GM21786 (cell line): ENCODE data around the gene PYGO2.
"Not testable (repeated sequence)": the region's sequence is repeated elsewhere in the genome, so short reads cannot be mapped to it uniquely, and the experiment has no call there.

Experiments
- ATAC-seq: cut with Tn5 transposase; IDR thresholded peaks from one replicate; pipeline ENCODE4 v1.9.1; 2021; ENCODE audit not compliant: unreplicated experiment

The PYGO2 gene

DNA sequence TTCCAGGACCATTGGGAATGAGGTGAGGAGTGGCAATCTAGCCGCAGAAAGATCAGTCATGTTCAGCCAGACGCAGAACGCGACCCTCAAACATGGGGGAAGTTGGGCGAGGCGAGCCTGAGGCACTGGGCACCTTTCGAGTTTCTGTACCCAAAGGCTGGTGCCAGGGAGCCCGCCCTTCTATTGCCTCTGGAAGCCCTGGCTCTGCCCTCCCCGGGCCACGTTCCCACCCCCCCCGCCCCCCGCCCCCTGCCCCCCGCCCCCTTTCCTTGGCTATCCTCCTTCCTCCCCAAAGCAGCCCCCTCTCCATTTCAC lies 38.8 kb upstream of the PYGO2 start:
- no peak for ATAC-seq

DNA sequence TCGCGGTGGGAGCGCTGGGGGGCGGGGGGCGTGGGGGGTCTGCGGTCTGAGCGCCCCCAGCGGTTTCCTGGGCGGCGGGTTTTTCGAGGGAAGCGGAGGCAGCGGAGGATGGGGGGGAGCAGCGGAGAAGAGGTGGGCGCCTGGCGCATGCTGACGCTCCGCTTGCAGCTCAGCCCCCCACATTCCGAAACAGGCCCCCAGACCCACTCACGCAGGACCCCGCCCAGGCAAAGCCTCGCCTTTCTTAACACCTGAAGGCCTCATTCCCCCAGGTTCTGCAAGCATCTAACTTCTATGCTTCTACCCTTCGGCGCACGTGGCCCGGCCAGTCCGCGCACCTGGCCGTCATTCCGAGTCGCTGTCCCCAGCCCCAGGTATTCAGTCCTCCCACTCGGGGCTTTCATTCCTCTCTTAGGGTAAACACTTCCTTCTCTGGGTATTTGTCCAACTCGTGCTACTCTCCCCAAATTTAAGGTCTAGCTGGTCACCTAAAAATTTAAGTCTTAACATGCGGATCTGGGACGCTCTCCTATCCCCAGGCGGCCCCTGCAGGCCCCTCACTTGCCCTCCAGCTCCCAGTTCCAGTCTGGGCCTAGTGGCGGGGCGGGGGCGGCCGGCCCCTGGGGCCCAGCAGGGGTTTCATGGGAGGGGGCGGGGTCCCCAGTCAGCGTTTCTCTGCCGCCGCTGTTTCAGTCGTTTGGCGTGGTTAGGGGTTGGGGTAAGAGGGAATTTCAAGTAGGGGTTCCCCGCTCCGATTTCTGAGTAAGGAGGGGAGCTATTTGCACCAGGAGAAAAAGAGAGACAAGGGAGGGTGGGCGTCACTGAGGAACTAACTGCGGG lies 38.2 kb upstream of the PYGO2 start:
- no peak for ATAC-seq

DNA sequence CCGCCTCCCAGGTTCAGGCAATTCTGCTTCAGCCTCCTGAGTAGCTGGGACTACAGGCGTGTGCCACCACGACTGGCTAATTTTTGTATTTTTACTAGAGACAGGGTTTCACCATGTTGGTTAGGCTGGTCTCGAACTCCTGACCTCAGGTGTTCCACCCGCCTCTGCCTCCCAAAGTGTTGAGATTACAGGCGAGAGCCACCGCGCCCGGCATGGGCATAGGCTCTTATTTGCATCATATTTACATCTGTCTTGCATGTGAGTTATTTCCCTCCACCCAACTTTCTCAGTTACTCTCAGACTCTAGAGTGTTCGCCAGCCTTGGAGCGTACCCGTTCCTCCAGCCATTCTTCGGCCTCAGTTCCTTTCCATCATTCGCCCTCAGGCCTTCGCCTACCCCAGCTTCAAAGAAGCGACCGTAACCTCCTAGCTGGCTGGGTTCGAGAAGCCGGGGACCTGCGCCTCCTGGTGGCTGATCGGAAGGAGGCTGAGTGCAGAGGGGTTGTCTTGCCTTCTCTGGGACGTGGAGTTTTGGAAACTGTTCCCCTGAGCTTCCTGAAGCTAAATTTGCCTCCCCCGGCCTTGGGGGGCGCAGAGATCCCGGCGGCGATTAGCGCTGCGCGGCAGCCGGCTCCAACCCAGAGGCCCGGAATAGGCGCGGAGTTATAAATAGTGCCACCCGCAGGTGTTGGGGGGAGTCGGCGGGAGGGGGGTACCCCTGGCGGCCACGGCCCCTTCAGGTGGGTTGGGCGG lies 37.4 kb upstream of the PYGO2 start:
- ATAC-seq = no peak

DNA sequence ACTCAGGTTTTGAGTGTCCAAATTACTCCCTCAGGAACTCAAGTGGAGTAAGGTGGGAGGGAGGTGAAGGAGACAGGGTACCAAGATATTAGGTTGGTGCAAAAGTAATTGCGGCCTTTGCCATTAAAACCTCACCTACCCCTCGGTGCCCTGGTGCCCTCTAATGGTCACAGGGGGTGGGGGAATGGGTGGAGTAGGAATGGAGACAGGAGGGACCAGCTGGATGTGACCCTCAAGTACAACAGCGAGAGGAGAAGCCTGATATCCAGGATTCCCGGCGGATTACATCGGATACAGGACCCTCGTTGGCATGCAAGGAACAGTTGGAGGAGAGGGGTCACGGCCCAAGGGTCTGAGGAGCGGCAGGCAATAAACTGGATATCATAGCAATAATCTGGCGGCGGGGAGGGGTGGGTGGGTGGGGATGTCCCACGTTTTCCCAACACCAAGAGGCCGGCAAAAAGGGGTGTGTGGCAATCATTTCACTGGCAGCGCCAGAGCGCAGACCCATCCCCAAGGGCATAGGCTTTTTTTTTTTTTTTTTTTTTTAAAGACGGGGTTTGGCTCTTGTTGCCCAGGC lies 36.7 kb upstream of the PYGO2 start:
- ATAC-seq = no peak

DNA sequence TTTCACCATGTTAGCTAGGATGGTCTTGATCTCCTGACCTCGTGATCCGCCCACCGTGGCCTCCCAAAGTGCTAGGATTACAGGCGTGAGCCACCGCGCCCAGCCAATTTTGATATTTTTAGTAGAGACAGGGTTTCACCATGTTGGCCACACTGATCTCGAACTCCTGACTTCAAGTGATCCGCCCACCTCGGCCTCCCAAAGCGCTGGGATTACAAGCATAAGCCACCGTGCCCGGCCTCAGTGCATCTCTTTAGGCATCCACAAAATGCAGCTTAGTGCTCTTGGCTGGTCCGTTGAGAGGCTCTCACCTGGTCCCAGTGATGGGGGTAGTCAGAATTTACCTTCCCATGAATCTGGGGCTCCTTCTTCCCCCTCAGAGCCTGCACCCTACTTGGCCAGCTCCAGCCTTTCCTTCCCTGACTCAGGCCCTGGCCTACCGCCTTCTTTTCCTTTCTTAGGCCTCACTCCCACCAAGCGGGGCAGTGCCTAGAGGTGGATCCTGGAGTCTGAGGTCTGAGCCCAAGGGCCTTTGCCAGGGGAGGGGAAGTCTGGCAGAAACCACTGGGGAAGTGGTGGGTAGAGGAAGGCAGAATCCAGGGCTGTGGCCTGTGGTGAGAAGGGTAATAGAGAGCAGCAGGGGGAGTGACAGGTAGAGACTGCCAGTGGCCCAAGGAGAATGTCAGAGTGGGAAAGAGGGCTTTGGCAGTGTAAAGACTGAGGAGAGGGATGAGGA lies 35.6 kb upstream of the PYGO2 start:
- no peak for ATAC-seq

DNA sequence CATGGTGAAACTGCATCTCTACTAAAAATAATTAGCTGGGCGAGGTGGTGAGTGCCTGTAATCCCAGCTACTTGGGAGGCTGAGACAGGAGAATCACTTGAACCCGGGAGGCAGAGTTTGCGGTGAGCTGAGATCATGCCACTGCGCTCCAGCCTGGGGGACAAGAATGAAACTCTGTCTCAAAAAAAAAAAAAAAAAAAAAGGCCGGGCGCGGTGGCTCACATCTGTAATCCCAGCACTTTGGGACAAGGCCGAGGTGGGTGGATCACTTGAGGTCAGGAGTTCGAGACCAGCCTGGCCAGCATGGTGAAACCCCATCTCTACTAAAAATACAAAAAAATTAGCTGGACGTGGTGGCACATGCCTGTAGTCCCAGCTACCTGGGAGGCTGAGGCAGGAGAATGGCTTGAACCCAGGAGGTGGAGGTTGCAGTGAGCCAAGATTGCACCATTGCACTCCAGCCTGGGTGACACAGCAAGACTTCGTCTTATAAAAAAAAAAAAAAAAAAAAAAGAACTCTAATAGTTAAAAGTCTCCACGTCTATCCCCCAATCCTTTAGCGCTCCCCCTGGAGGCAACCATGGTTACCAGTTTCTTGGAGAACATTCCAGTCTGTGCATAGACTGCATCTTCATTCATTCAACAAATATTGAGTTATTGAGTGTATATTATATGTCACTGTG lies 33.9 kb upstream of the PYGO2 start:
- ATAC-seq = not testable (repeated sequence)

DNA sequence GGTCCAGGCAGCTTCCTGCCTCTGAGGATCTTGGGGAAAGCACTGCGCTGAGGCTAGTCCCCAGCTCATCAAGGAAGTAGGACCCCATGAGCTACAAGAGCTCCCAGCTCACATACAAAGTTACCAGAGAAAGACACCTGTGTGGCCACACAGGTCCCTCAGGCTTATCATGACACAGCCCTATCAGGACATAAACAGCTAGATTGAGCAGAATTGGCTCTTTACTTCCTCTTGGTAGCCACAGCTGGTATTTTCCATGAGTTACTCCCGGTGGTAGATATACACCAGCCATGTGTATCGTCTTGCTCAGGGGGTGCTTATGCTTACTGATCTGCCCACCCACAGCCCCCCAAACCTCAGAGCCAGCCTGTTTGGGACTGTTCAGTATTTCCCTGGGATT lies 33.0 kb upstream of the PYGO2 start:
- ATAC-seq = no peak

DNA sequence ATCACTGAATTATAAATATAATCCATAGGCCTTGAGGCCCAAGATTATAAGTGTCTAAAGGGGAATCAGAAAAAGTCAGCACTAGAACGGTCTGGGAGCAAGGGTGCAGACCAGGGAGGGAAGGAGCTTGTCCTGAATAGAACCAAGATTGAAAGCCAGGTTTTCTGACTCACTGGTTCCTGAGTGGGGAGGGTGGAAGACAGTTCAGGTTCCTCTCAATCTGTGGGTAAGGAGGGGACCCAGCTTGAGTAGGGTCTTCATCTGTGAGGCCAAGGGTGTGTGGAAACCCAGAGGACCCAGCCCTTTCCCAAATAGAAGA lies 32.6 kb upstream of the PYGO2 start:
- no peak for ATAC-seq

DNA sequence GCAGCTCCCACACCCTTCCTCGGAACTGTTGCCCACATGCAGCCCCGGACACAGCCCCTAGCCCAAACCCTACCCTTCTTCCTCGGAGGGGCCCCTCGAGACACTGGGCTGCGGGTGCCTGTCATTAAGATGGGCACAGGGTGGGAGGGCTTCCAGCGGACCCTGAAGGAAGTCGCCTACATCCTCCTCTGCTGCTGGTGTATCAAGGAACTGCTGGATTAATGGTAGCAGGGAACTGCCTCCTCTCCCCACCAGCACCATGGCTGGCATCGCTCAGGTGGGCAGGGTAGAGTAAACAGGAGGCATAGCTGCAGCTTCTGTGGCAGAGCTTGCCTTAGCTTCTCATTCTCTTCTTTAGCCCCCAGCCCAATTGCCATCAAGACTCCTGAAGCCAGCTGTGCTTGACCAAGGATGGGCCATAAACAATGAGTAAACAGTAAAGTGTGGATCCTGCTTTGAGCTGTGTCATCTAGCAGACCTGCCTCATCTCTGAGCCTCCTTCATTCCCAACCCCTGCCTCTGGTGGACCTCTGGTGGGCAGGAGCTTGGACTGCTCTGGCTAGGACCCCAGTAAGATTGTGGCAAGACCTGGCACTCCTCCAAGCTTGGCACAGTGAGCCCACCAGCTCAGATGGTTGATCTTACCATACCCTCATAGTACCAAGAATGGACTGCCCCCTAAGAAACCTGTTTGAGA lies 32.1 kb upstream of the PYGO2 start, which contains the start of gene LENEP:
Gene LENEP (plus strand): TSS at position 15 of the 697 bp plus-strand sequence. CDS start 22 bp downstream, at position 37.
- no peak for ATAC-seq

DNA sequence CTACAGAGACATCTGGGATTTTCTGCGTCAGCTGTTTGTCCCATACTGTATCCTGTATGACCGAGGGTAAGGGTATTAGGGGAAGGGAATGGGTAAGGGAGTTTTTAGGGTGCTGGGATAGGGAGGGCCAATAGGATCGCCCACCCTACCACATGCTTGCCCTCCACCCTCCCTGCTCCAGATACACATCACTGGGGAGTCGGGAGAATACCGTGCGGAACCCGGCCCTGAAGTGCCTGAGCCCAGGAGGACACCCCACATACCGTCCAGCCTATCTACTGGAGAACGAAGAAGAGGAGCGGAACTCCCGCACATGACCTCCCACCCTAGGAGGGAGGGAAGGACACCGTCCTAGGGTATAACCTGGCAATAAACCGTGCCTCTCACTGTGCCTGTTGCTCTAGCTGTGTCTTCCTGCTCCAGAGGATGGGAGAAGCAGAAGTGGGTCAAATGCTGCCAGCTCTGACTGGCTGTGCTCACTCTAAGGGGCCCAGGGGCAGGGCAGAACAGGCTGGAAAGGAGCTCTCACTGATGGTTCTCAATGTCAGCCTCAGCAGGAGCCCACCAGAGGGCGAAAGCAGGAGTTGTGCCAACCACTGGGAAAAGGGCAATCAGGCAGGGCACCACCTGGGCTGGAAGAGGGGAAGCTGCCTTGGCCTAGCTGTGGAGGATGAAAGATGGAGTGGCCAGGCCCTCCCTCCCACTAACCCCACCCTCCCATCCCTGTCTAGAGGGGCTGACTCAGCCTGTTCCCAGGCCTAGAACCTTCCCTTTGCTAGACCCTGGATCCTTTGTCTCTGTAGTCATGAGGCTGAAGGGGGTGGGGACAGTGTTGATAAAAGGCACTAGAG lies 31.4 kb upstream of the PYGO2 start:
- no peak for ATAC-seq

DNA sequence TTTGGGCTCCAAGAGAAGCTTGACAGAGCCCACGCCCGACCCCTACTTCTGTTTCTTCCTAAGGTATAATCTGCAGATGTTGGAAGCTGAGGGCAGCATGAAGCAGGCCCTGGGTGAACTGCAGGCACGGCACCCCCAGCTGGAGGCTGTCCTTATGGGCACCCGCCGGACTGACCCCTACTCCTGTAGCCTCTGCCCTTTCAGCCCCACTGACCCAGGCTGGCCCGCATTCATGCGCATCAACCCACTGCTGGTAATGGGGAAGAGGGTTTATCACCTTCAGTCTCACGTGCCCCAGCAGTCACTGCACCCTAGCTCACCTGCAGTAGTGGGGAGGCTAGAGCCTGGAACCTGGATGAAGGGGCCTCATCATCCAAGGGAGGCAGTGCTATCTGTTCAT lies 28.7 kb upstream of the PYGO2 start:
- ATAC-seq = no peak

DNA sequence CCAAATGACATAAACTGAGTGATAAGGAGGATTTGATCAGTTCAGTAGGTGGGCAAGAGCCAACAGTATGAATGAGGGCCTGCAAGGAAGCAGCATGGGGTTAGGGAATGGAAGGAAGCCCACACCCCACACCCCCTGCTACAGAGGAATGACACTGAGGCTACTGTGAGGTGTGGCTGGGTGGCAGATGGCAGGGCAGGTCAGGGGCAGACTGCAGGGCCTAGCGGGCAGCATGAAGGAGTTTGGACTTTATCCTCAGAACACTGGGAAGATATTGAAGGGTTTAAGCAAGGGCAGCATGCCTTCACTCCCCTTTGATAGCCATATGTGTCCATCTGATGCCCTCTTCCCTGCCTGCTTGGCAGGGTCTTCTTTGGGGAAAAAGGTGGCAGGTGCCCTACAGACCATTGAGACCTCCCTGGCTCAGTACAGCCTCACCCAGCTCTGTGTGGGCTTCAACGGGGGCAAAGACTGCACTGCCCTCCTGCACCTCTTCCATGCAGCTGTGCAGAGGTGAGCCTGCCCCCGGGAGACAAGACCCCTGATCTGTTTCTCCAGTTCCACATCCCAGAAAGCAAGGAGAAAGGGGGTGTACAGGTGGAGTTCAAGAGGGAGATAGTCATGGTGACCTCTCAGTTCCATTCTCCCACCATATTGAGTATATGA lies 27.7 kb upstream of the PYGO2 start:
- no peak for ATAC-seq

DNA sequence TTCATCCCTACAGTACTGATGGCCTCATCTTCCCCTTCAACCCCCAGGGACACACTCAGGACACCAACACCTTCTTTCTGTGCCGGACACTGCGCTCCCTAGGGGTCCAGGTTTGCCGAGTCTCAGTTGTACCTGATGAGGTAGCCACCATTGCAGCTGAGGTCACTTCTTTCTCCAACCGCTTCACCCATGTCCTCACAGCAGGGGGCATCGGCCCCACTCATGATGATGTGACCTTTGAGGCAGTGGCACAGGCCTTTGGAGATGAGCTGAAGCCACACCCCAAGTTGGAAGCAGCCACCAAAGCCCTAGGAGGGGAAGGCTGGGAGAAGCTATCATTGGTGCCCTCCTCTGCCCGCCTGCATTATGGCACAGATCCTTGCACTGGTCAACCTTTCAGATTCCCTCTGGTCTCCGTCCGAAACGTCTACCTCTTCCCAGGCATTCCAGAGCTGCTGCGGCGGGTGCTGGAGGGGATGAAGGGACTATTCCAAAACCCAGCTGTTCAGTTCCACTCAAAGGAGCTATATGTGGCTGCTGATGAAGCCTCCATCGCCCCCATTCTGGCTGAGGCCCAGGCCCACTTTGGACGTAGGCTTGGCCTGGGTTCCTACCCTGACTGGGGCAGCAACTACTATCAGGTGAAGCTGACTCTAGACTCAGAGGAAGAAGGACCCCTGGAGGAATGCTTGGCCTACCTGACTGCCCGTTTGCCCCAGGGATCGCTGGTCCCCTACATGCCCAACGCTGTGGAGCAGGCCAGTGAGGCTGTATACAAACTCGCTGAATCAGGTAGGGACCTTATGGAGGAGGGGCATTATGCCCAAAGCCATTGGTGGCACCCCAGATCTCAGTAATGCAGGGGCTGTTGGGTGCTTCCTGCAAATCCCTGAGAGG lies 26.7 kb upstream of the PYGO2 start:
- ATAC-seq = no peak

DNA sequence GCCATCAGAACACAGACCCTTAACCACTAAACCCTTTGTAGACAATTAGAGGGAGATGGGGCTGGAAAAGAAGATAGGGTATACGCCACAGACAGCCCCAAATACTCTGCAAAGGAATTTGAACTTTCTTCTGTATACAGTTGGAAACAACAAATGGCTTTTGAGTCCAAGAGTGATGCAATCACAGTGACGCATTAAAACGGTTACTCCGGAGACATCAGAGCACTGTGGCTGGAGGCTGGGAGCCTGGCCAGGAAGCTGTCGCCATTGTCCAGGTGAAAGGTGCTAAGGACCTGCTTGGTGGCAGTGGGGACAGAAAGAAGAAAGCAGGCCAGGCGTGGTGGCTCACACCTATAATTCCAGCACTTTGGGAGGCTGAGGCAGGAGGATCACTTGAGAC lies 25.7 kb upstream of the PYGO2 start:
- ATAC-seq = no peak

DNA sequence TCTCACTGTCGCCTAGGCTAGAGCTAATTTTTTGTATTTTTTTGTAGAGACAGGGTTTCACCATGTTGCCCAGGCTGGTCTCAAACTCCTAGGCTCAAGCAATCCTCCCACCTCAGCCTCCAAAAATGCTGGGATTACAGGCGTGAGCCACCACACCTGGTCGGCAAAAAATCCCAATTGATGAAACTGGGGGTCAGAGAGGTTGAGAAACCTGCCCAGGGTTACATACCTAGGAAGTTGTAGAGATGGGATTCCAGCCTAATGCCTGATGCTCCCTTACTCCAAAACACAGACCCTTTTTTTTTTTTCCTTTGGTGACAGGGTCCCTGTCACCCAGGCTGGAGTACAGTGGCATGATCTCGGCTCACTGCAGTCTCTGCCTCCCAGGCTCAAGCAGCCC lies 25.2 kb upstream of the PYGO2 start:
- ATAC-seq = not testable (repeated sequence)

DNA sequence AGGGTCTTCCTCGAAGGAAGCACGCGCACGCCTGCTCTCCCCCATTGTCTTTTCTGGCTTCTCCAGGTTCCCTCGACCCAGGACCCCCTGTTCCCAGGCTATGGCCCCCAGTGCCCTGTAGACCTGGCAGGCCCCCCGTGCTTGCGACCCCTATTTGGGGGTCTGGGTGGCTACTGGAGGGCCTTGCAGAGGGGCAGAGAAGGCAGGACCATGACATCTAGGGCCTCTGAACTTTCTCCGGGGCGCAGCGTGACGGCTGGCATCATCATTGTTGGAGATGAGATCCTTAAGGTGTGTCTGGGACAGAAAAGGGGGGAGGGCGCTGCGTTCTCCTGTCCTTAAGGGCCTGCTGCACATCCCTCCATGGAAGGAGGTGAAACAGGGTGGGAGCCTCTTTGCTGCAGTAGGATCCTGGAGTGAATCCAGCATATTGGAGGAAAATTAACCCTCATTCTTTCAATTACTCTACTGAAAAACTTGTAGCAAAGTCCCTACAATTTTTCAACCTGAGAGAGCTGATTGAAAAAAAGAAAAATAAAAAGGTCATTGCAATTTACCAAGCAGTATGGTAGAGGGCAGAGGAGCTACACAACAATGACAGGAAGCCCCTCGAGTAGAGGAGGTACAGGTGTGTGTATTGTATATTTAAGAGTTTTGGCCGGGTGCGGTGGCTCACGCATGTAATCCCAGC lies 22.3 kb upstream of the PYGO2 start:
- ATAC-seq = no peak

DNA sequence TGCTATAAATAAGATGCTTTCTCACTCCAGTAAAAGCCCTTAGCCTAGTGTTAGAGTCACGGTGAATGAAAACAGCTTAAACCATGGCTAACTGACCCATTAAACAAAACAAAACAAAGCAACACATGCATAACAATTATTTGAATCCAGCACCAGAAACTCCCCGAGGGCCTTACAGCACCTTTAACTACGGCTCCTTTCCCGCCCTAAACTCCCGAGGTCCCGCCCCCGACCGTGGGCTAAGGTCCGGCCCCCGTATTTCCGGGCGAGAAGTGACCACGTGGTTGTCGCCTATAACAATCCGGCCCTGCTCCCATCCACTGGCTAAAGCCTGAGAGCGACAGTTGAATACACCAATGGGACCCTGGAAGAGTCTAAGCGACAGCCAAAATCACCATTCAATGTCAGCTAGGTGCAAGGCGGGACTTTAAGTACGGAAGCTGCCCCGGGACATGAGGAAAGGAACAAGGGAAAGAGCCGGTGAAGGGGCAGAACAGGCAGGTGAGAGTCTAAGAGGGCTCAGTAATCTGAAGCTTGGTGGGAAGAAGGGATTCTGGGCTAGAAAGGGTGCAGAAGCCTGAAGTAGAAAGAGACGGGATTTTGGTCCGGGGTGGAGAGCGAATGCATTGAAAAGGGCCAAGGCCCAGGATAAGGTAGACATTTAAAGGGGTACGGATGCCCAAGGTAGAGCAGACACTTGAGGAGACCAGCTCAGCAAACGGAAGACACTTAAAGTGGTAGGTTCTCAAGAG lies 21.5 kb upstream of the PYGO2 start, which contains the start of gene FLAD1:
Gene FLAD1 (plus strand): TSS at position 448 of the 752 bp plus-strand sequence. CDS start 351 bp downstream, outside the sequence.
- peak; percentile 97 for ATAC-seq
